Measurements from ENCODE around the gene LONRF3. TPM values are rescaled to one million over a fixed set of nuclear protein-coding genes. Genes with fewer than 3 reads are reported as not detected.

The LONRF3 gene
- total and polyA plus RNA-seq, 2 of the 13 experiments (the other 11 are each of a cell fraction or from before 2014, with no cell fraction given): 4.8 to 11.6 TPM

- Histone ChIP-seq H3K27ac (ENCODE audit: extremely low read length, insufficient read depth, low read length) (no peak overlapping the region), H4K20me1 (ENCODE audit: insufficient read depth, low read length) (no peaks in the 10 kb centered on the region), H3K4me3 (replicated peaks in 1 of 3; ENCODE audit: insufficient read depth in 1 of 3, low read depth in 2 of 3, low read length in 3 of 3) (no peak overlapping the region), H3K9me3 (ENCODE audit: low read length) (no peaks in the 10 kb centered on the region), H3K79me2 (ENCODE audit: insufficient read depth, low read length) (no peaks in the 10 kb centered on the region), H3K27me3 (ENCODE audit: control insufficient read depth in 1 of 2, insufficient read depth in 2 of 2, low read length in 2 of 2) (no peaks in the 10 kb centered on the region), H2AFZ (ENCODE audit: low read length) (no peak overlapping the region), H3K4me2 (ENCODE audit: low read depth, low read length) (no peak overlapping the region), H3K9ac (ENCODE audit: insufficient read depth, low read depth, low read length) (no peak overlapping the region), H3K36me3 (replicated peaks in 1 of 2; ENCODE audit: control insufficient read depth in 1 of 2, insufficient read depth in 2 of 2, low read length in 2 of 2) (no peaks in the 10 kb centered on the region), H3K4me1 (ENCODE audit: insufficient read depth, low read length) (no peaks in the 10 kb centered on the region)
- FAIRE-seq: no peak
- POLR2A ChIA-PET: no interaction called here
- no CpG with 5 or more reads among the region's 2 CpGs for WGBS (ENCODE audit: low lambda C conversion rate)
- no TSS peak for BruUV-seq (replicated peaks)
- CTCF ChIA-PET (ENCODE audit: low intra/inter-chr PET ratio, low total read pairs): no interaction called here
- in situ Hi-C loops (cut with HindIII; ENCODE audit: extremely low pct_ligation_motif_present, low pct_unique_long_range_greater_than_20kb) (no loop called here), intact Hi-C loops (cut with micrococcal nuclease; ENCODE audit: unreplicated experiment) (no loop called here)
- no peak for DNase-seq (ENCODE audit: low spot score)
- TF ChIP-seq BATF2 (CRISPR knock-in tag; IDR thresholded peaks at IDR 0.05) (no peak), ZBTB26 (CRISPR knock-in tag; IDR thresholded peaks at IDR 0.05; ENCODE audit: borderline replicate concordance) (no peak), NR1H2 (CRISPR knock-in tag; IDR thresholded peaks at IDR 0.05; ENCODE audit: borderline replicate concordance, low read depth) (no peak), KAT2B (IDR thresholded peaks at IDR 0.05; ENCODE audit: borderline replicate concordance, low read depth, low read length) (no peak), JUN (CRISPR knock-in tag; IDR thresholded peaks at IDR 0.05) (no peak), CENPX (CRISPR knock-in tag; IDR thresholded peaks at IDR 0.05) (no peak), POLR2G (IDR thresholded peaks at IDR 0.05; ENCODE audit: low read depth, low read length) (no peak), TIGD3 (CRISPR knock-in tag; IDR thresholded peaks at IDR 0.05; ENCODE audit: borderline replicate concordance) (no peak), ZNF713 (CRISPR knock-in tag; IDR thresholded peaks at IDR 0.05) (no peak), ZBTB21 (CRISPR knock-in tag; IDR thresholded peaks at IDR 0.05) (no peak), MEIS2 (CRISPR knock-in tag; IDR thresholded peaks at IDR 0.05) (no peak), RNF2 (conservative IDR thresholded peaks at IDR 0.05; ENCODE audit: low read depth) (no peak), TBL1XR1 (IDR thresholded peaks at IDR 0.05; ENCODE audit: borderline replicate concordance, low read length, partially characterized antibody) (no peak), ZNF883 (CRISPR knock-in tag; IDR thresholded peaks at IDR 0.05; ENCODE audit: not compliant biosample characterization) (no peak), ZSCAN30 (CRISPR knock-in tag; IDR thresholded peaks at IDR 0.05) (no peak), TAF1 (CRISPR knock-in tag; IDR thresholded peaks at IDR 0.05) (no peak), RARA (CRISPR knock-in tag; IDR thresholded peaks at IDR 0.05) (no peak)
- ATAC-seq: no peak
Measured at GRCh38 chrX:119055687-119056086, 81.3 kb downstream of the LONRF3 start.

All from HepG2 (cell line).